ENCODE results near the gene DACT2. TPM values are rescaled to one million over a fixed set of nuclear protein-coding genes. Genes with fewer than 3 reads are reported as not detected.

DACT2 gene
- total RNA-seq, 1 experiment from 2014 or later = not detected

DNA sequence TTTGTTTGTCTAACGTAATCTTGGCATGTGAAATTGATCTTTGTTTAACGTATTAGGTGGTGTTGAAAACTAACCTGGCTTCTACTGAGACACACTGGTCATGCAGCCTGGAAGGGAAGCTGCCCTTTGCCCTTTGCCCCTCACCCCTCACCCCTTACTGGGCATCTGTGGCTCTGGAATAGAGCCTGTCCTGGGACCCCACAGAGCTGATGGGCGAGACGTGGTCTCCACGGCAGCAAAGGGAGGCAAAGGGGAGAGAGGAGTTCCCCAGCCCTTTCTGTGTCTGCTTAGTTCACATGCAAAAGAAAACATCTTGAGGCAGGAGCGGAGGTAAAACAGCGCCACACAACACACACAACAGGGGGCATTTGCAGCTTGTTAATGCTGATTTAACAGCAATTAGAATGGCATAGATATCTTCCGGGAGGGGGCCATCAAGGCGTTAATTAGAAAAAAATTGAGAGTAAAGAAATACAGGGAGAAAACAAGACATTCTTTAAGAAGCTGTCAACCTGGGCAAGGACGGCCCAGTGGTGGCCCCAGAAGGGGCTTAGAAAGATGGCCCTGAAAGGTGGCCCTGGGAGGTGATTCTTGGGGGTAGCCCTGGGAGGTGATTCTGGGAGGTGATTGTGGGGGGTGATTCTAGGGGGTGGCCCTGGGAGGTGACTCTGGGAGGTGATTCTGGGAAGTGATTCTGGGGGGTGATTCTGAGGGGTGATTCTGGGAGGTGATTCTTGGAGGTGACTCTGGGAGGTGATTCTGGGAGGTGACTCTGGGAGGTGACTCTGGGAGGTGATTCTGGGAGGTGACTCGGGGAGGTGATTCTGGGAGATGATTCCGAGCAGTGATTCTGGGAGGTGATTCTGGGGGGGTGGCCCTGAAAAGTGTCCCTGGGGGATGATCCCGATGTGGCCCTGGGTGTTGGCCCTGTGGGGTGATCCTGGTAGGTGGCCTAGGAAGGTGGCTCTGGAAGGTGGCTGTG, 44.5 kb upstream of the DACT2 start:
- no peak overlapping the region for H3K27ac Mint-ChIP-seq (ENCODE audit: low read depth, unreplicated experiment)
- CTCF ChIA-PET = interaction anchor here (0.6 kb wide), 1 partner anchor 1338 kb away, joined by 3 read pairs; the partner anchor contains the start of genes C6orf120 and WDR27
- POLR2A ChIA-PET = no interaction called here
- peaks cover 43% of the 10 kb centered on the region for H3K27me3 Mint-ChIP-seq (ENCODE audit: insufficient read depth, unreplicated experiment)
- peaks cover 8% of the 10 kb centered on the region for H3K36me3 Mint-ChIP-seq (ENCODE audit: insufficient read depth, unreplicated experiment)
- no TSS peak for BruUV-seq (replicated peaks)
- no peak overlapping the region for H3K4me3 Mint-ChIP-seq (ENCODE audit: unreplicated experiment)
- TF ChIP-seq, protein P1, sequence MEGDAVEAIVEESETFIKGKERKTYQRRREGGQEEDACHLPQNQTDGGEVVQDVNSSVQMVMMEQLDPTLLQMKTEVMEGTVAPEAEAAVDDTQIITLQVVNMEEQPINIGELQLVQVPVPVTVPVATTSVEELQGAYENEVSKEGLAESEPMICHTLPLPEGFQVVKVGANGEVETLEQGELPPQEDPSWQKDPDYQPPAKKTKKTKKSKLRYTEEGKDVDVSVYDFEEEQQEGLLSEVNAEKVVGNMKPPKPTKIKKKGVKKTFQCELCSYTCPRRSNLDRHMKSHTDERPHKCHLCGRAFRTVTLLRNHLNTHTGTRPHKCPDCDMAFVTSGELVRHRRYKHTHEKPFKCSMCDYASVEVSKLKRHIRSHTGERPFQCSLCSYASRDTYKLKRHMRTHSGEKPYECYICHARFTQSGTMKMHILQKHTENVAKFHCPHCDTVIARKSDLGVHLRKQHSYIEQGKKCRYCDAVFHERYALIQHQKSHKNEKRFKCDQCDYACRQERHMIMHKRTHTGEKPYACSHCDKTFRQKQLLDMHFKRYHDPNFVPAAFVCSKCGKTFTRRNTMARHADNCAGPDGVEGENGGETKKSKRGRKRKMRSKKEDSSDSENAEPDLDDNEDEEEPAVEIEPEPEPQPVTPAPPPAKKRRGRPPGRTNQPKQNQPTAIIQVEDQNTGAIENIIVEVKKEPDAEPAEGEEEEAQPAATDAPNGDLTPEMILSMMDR (IDR thresholded peaks at IDR 0.05; ENCODE audit: unreplicated experiment) = no peak
- intact Hi-C loops (cut with micrococcal nuclease) = no loop called here
- H3K9me3 Mint-ChIP-seq (ENCODE audit: unreplicated experiment) = no peaks in the 10 kb centered on the region
- peaks cover 6% of the 10 kb centered on the region for H3K4me1 Mint-ChIP-seq (ENCODE audit: insufficient read depth, unreplicated experiment)
- DNase-seq (ENCODE audit: unreplicated experiment) = no peak

DNA sequence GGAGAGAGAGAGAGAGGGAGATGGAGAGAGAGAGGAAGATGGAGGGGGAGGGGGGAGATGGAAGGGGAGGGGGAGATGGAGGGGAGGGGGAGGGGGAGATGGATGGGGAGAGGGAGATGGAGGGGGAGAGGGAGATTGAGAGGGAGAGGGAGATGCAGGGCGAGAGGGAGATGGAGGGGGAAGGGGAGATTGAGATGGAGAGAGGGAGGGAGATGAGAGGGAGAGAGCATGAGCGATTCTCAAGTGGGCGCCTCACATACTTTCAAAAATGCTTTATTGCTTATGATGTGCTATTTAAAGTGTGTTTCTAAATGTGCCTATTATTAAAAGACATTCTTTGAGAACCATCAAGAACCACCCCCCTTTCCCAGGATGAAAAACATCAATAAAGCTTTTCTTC, 43.7 kb upstream of the DACT2 start:
- Mint-ChIP-seq H3K4me1 (ENCODE audit: insufficient read depth, unreplicated experiment) (peaks cover 6% of the 10 kb centered on the region), H3K4me3 (ENCODE audit: unreplicated experiment) (no peak overlapping the region), H3K36me3 (ENCODE audit: insufficient read depth, unreplicated experiment) (peaks cover 8% of the 10 kb centered on the region), H3K27me3 (ENCODE audit: insufficient read depth, unreplicated experiment) (peaks cover 43% of the 10 kb centered on the region), H3K27ac (ENCODE audit: low read depth, unreplicated experiment) (no peak overlapping the region), H3K9me3 (ENCODE audit: unreplicated experiment) (no peaks in the 10 kb centered on the region)
- TF ChIP-seq, protein P1 (IDR thresholded peaks at IDR 0.05; ENCODE audit: unreplicated experiment) = no peak
- ChIA-PET POLR2A (no interaction called here), CTCF (no interaction called here)
- BruUV-seq (replicated peaks) = no TSS peak
- intact Hi-C loops (cut with micrococcal nuclease) = no loop called here
- DNase-seq (ENCODE audit: unreplicated experiment) = no peak

DNA sequence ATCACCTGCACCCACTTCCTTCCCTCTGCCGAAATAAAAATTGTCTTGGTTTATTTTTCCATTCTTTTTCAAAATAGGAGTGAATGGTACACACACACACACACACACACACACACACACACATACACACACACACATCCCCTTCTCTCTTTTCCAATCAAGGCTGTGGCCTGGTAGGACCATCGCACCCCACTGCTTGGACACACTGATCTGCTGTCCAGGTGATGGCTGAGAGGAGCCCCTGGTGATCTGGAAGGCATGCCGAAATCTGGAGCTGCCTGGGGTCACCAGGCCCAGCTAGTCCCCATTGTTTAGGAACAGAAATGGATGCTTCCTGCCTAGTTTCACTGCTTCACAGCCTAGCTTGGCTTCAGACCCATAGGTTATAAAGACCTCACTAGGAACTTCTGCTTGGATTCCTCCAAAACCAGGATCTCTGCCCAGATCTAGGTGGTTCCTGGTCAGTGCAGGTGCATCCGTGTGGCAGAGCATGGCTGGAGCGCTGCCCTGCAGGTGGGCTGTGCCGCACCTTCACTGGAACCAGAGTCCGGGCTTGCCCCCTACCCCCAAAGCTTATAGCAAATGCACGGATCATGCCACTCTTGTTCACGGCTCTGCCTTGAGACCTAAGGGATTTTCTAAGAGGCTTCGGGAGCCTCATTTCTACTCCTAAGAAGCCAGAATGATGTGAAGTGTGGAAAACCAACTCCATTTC, 42.9 kb upstream of the DACT2 start:
- DNase-seq (ENCODE audit: unreplicated experiment) = no peak
- Mint-ChIP-seq H3K4me1 (ENCODE audit: insufficient read depth, unreplicated experiment) (peaks cover 2% of the 10 kb centered on the region), H3K36me3 (ENCODE audit: insufficient read depth, unreplicated experiment) (peaks cover 8% of the 10 kb centered on the region), H3K4me3 (ENCODE audit: unreplicated experiment) (no peak overlapping the region), H3K27ac (ENCODE audit: low read depth, unreplicated experiment) (no peak overlapping the region), H3K9me3 (ENCODE audit: unreplicated experiment) (no peaks in the 10 kb centered on the region), H3K27me3 (ENCODE audit: insufficient read depth, unreplicated experiment) (peaks cover 43% of the 10 kb centered on the region)
- ChIA-PET CTCF (no interaction called here), POLR2A (no interaction called here)
- intact Hi-C loops (cut with micrococcal nuclease) = no loop called here
- BruUV-seq (replicated peaks) = no TSS peak
- TF ChIP-seq, protein P1 (IDR thresholded peaks at IDR 0.05; ENCODE audit: unreplicated experiment) = no peak

DNA sequence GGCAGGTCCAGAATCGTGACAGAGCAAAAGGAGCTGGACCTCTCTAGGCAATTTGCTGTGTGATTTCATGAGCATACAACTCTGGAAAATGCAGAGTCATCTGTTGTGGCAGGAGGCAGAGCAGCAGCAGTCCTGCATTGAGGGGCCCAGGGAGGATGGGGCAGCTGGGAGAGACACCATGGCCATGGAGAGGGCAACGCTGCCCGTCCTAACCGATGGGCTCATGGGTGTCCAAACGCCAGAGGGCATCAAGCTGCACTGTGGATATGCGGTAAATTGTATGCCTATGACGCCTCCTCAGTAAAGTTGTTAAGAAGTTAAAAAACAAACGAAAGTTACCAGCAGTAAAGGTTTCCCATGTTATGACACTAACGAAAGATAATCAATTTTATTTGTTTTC, 42.2 kb upstream of the DACT2 start:
- H3K4me1 Mint-ChIP-seq (ENCODE audit: insufficient read depth, unreplicated experiment) = no peaks in the 10 kb centered on the region
- ChIA-PET CTCF (interaction anchor here (0.7 kb wide), 1 partner anchor 35 kb away, joined by 3 read pairs; no protein-coding TSS in a partner anchor), POLR2A (no interaction called here)
- no TSS peak for BruUV-seq (replicated peaks)
- peaks cover 8% of the 10 kb centered on the region for H3K36me3 Mint-ChIP-seq (ENCODE audit: insufficient read depth, unreplicated experiment)
- no peak overlapping the region for H3K4me3 Mint-ChIP-seq (ENCODE audit: unreplicated experiment)
- DNase-seq (ENCODE audit: unreplicated experiment) = no peak
- no peaks in the 10 kb centered on the region for H3K9me3 Mint-ChIP-seq (ENCODE audit: unreplicated experiment)
- H3K27me3 Mint-ChIP-seq (ENCODE audit: insufficient read depth, unreplicated experiment) = peaks cover 43% of the 10 kb centered on the region
- TF ChIP-seq, protein P1 (IDR thresholded peaks at IDR 0.05; ENCODE audit: unreplicated experiment) = no peak
- no peak overlapping the region for H3K27ac Mint-ChIP-seq (ENCODE audit: low read depth, unreplicated experiment)
- intact Hi-C loops (cut with micrococcal nuclease) = no loop called here

Data from MCF 10A (cell line).